AML-193 (cell line): ENCODE measurements around the gene ZNF660.
"Not testable (repeated sequence)": the region's sequence is repeated elsewhere in the genome, so short reads cannot be mapped to it uniquely, and the experiment has no call there.

Source experiments
- DNase-seq, 2 experiments: peaks; one replicate each; lab custom pipeline; 2025; lab: John Stamatoyannopoulos, UW

ZNF660 gene

DNA sequence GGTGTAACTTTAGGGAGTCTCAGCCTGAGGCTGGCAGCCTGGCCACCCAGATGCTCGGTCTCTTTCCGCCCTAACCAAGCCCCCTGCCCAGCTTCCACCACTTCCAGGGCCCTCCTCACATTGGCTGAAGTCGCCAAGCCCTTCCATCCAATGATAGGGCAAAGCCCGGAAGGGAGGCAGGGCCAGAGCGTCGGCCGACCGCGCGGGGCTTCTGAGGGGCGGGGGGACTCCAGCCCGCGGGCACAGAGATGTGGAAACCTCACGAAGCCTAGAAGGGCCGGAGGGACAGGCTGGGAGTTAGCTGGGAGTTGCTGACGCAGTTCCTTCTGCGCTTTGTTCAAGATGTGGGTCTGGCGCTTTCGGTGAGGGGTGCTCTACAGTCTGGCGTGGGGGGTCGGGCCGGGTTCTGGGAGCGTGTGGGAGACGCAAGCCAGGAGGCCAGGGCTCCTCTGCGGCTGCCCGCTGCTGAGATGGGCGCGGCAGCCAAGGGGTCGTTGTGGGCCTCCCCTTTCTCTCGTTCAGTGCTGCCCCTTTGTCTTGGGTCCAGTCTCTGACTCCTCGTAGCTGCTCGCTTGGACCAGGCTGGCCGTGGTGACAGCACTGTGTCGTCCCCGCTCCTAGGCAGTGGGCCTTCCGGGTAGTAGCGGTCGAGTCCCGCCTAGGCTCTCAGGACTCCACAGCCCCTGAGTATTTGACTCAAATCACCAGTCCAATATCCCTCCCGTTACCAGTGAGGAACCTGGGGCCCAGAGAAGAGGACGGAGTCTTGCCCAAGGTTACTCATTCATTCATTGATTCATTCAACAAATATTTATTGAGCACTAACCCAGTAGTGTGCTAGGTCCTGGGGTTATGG lies at the start of gene ZNF660:
TSS of gene ZNF660 (plus strand) at position 319 of the 856 bp plus-strand sequence. CDS start 9,230 bp downstream, outside the sequence.
- peak; percentile 91 for DNase-seq

DNA sequence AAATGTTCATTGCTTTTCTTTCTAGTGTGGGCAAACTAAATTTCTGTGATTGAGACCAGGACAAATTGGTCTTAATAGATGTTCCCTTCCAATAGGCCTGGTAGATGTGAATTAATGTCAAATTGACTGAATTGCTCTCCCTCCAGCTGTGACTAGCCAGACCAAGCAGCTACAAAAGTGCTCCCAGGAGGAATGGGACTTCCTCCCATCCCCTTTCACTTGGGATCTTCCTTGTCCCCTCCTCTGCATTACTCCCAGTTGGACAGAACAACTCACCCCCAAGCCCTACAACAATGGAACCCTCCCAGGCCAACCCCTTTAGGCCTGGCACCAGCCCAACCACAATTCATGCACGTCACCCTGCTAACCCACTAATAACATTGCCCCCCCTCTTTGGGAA lies 49.4 kb upstream of the ZNF660 start:
- no peak for DNase-seq

- DNase-seq = not testable (repeated sequence)
Measured at GRCh38 chr3:44544811-44545210, 40.0 kb upstream of the ZNF660 start.

GRCh38 chr3:44554626-44555592 lies 29.9 kb upstream of the ZNF660 start, which contains the start of gene ZKSCAN7:
Gene ZKSCAN7 (plus strand): TSS chr3:44555193. CDS start chr3:44557048, 1,855 bp downstream.
- peak; percentile 14 to 32 for DNase-seq

GRCh38 chr3:44555723-44556122 lies 29.0 kb upstream of the ZNF660 start:
- peak in 1 of 2 experiments; percentile 63 for DNase-seq

GRCh38 chr3:44557074-44557473 lies 27.7 kb upstream of the ZNF660 start:
- DNase-seq = no peak

DNA sequence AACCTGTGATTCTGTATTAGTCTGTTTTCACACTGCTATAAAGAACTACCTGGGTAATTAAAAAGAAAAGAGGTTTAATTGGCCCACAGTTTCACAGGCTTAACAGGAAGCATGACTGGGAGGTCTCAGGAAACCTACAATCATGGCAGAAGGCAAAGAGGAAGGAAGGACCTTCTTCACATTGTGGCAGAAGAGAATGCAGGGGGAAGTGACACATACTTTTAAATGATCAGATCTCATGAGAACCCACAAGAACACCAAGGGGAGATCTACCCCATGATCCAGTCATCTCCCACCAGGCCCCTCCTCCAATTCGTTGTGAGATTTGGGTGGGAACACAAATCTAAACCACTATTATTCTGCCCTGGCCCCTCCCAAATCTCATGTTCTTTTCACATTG lies 23.7 kb upstream of the ZNF660 start:
- DNase-seq = peak; percentile 55 to 58

GRCh38 chr3:44562147-44562546 lies 22.6 kb upstream of the ZNF660 start:
- DNase-seq = no peak

- no peak for DNase-seq
Measured at GRCh38 chr3:44568561-44568960, 16.2 kb upstream of the ZNF660 start.

DNA sequence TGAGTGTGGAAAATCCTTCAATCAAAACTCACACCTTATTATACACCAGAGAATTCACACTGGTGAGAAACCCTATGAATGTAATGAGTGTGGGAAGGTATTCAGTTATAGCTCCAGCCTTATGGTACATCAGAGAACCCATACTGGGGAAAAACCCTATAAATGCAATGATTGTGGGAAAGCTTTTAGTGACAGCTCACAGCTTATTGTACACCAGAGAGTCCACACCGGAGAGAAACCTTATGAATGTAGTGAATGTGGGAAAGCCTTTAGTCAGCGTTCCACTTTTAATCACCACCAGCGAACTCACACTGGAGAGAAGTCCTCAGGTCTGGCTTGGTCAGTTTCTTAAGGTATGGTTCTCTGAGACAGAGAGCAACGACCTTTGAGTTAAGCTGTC lies 13.7 kb upstream of the ZNF660 start:
- no peak for DNase-seq

DNA sequence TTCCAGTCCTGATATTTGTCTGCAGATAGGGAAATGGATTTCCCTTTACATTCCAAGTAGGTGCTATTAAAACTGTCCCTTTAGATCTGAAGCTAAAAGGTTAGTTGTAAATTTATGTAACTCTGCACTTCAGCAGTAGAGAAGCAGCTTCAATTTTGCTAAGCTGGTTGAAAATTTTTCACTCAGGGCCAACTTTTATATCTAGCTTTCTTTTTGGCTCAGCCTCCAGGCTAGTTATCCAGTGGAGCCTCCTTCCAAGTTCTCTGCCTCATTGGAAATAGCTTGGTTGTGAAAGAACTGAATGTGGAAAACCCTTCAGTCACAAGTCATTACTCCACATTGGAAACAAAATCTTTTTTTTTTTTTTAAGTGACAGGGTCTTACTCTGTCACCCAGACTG lies 8.2 kb upstream of the ZNF660 start:
- DNase-seq = no peak

DNA sequence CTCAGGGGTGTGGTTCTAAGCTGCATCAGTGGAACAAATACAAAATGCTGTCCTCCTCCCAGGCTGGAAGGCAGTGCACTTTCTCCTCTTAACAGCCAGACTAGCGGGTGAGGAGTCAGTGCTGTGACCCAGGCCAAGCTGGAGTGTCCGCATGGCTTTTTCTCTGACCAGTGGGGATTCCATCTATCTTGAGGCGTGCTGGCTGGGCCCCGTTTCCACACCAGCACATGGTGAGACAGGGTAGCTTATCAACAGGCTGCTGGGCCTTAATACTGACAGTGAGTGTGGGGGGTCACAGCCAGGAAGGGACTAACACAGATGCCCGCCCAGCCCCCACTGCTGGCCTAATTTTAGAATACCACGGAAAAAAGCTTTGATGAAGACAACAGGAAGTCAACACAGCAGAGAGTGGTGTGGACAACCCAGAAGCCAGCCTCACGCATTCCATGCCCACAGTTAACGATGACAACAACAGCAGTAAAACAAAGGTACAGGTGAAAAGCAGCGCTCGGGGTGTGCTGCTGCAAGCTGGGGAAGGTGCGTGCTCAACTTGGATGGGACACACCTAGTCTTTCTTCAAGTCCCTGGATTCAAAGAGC lies 7.3 kb upstream of the ZNF660 start:
- not testable (repeated sequence) for DNase-seq

DNA sequence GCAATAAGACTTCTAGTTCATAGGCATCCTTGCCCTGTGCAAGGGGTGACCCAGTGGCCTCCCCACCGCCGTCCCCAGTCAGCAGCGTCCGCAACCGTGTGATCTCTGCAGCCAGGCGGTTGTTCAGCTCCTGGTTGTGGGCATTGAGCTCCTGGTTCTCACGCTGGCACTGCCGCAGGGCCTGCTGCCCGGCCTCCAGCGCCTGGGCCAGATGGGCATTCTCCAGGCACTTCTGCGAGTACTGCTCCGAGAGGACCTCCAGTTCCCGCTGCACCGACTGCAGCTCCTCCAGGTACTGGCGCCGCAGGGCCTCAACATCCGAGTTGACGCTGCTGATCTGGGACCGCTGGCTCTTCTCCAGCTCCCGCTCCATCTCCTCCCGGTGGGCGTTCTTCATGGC lies 6.4 kb upstream of the ZNF660 start:
- not testable (repeated sequence) for DNase-seq

DNA sequence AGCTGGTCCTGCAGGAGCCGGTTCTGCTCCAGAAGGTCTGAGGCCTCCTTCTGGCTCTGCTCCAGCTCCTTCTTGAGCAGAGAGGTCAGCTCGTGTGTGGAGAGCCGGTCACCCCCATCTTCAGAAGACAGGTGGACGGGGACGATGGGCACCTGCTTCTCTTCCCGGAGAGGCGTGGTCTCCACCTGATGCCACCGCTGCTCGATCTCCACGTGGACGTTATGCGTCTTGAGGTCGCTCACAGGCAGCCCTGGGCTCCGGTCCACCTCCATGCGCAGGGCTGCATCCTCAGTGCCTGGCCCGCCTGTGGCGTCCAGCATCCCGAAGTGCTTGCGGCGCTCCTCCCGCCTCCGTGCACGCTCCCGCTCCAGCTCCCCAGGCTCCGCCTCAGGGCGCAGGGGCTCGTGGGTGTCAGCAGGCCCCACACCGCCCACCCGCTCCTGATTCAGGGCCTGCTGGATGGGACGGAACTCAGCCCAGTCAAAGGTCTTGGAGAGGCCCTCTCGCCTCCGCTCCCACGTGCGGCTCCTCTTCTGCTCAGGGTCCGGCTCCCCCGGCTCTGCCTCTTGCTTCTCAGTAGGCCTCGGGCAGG lies 5.7 kb upstream of the ZNF660 start:
- DNase-seq = not testable (repeated sequence)

DNA sequence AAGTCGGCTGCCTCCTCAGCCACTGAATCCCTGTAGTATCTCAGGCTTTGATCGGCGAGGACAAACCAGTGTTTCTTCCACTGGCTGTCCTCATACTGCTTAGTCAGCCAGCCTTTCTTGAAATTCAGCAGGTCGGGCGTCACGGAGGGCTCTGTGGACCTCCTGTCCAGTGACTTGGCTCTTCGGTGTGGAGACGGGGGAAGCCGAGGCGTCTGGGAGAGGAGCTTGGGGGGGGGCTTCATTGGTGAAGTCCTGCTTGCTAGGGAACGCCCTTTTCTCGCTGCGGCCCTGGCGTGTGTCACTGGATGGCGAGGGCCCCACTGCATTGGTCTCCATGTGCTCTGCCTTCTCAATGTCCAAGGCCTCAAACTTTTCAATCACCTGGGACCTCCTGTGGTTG lies 5.0 kb upstream of the ZNF660 start:
- DNase-seq = not testable (repeated sequence)

DNA sequence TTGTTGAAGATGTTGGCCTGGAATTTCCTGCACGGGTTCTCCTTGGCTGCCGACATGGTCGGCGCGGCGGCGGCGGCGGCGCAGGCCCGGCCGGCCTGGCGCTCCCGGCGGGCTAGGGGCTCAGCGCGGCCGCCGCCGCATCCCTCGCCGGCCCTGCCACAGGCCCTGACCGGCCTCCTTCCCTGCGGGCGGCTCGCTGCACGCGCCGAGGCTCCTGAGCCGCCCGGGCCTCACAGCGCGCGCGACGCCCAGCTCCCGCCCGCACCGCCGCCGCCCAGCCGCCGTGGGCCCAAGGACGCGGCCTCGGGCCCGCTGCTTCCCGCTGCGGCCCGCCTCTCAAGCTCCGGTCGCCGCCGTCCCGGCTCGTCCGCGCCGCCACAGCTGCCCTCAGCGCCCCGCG lies 3.8 kb upstream of the ZNF660 start:
- DNase-seq = not testable (repeated sequence)

- DNase-seq = no peak
Measured at GRCh38 chr3:44596621-44597020, 11.9 kb downstream of the ZNF660 start.

DNA sequence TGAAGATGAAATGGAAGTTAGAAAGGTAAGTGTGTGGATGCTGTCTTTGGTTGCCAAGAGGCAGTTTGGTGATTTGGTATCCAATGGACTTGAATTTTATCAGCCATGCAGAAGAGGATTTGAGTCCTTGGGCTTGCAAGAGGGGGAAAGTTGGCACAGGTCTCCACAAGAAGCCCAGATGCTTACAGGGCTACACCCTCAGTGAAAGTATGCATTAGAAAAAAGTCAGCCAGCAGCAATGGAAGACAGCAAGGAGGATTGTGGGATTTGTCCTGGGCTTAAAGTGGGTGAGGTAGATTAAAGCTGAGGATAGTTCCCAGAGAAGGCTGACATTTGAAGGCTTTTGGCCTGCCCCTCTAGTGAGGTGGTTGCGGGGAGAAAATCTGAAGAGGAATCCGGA lies 17.0 kb downstream of the ZNF660 start:
- no peak for DNase-seq

GRCh38 chr3:44612678-44613077 lies 27.9 kb downstream of the ZNF660 start:
- DNase-seq = peak; percentile 18 to 31

DNA sequence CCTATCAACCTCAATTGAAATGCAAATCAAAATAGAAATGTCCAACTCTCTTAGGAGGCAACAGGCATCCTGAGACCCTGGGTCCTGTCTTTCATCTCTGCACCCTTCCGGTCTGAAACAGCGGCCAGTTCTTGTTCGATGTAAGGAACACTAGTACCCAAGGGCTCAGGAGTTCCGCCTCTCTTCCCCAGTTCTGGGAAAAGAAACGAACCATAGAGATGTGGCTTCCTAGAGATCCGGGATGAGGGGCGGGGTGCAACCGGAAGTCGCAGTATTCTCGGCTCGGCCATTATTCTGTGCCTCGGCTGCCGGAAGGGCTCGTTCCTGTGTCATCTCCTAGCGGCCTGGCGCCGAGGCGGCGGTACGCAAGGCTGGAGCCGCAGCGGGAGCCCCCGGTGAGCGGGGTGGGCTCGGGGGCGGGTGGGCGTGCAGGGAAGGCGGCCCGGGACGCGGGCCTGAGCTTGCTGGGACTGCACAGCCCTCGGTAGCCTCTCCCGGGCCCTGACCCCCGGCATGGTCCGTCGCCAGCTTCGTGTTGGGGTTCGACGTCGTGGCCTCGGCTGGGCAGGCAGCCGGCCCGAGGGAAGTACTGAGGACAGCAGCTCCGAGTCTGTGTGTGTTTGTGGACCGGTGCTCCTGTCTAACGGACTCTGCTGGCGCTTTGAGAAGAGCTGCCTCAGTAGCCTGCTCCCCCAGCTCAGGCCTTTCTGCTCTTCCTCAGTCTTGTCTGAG lies 40.2 kb downstream of the ZNF660 start, which contains the start of gene ZNF197:
TSS of gene ZNF197 (plus strand) at position 288 of the 732 bp plus-strand sequence. CDS start 4,119 bp downstream, outside the sequence.
- DNase-seq = peak; percentile 88 to 89

GRCh38 chr3:44628716-44629115 lies 44.0 kb downstream of the ZNF660 start:
- no peak for DNase-seq
